ENCODE measurements around the gene RNF149.
A peak's percentile ranks its signal among the peaks of the same experiment; 100 is the strongest.

Gene RNF149

GRCh38 chr2:101258804-101259203 lies 49.7 kb downstream of the RNF149 start:
- POLR2A ChIA-PET (ENCODE audit: low non-redundant PET) = no interaction called here
- no peak for DNase-seq (ENCODE audit: low spot score)
- H3K27ac ChIP-seq = no peak overlapping the region
- TF ChIP-seq, protein P1, sequence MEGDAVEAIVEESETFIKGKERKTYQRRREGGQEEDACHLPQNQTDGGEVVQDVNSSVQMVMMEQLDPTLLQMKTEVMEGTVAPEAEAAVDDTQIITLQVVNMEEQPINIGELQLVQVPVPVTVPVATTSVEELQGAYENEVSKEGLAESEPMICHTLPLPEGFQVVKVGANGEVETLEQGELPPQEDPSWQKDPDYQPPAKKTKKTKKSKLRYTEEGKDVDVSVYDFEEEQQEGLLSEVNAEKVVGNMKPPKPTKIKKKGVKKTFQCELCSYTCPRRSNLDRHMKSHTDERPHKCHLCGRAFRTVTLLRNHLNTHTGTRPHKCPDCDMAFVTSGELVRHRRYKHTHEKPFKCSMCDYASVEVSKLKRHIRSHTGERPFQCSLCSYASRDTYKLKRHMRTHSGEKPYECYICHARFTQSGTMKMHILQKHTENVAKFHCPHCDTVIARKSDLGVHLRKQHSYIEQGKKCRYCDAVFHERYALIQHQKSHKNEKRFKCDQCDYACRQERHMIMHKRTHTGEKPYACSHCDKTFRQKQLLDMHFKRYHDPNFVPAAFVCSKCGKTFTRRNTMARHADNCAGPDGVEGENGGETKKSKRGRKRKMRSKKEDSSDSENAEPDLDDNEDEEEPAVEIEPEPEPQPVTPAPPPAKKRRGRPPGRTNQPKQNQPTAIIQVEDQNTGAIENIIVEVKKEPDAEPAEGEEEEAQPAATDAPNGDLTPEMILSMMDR (conservative IDR thresholded peaks at IDR 0.05; ENCODE audit: low read depth) = no peak
- CTCF ChIA-PET = no interaction called here

DNA sequence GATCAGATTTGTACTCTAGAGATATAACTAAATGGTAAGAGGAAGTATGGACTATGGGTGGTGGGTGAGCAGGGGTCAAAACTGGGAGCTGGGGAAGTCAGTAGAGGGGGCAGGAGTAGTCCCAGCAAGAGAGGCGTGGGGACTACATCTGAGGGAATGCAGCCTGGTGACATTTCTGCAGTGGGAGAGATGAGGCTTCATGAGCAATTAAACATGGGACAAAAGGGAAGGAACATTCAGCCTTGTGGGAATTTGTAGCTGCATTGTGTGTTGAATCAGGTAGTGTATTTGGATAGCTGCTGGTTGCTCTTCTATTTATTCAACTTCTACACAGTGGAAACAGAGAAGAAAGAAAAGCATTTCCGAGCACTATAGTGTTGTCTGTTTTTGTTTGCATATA lies 52.2 kb downstream of the RNF149 start:
- peak overlapping the region; percentile 49 for H3K27ac ChIP-seq
- ChIA-PET CTCF (no interaction called here), POLR2A (ENCODE audit: low non-redundant PET) (no interaction called here)
- DNase-seq (ENCODE audit: low spot score) = no peak
- TF ChIP-seq, protein P1 (conservative IDR thresholded peaks at IDR 0.05; ENCODE audit: low read depth) = no peak

DNA sequence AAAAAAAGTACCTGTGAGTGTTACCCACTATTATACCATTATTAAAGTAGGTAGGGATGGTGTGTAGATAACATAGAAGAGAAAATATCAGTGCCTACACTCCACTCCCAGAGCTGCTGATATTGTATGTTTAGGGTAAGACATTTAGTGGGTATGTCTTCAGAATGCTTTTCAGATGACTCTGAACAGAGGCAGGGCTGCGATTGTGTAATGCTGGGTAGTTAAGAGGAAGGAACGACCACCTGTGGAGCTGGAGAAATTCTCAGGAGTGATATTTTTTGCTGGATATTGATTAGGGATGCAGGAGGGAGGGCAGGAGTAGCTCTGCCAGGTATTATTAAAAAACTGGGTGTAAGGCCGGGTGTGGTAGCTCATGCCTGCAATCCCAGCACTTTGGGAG lies 53.0 kb downstream of the RNF149 start:
- H3K27ac ChIP-seq = peak overlapping the region; percentile 49
- TF ChIP-seq, protein P1 (conservative IDR thresholded peaks at IDR 0.05; ENCODE audit: low read depth) = no peak
- POLR2A ChIA-PET (ENCODE audit: low non-redundant PET) = no interaction called here
- no peak for DNase-seq (ENCODE audit: low spot score)
- CTCF ChIA-PET = no interaction called here

DNA sequence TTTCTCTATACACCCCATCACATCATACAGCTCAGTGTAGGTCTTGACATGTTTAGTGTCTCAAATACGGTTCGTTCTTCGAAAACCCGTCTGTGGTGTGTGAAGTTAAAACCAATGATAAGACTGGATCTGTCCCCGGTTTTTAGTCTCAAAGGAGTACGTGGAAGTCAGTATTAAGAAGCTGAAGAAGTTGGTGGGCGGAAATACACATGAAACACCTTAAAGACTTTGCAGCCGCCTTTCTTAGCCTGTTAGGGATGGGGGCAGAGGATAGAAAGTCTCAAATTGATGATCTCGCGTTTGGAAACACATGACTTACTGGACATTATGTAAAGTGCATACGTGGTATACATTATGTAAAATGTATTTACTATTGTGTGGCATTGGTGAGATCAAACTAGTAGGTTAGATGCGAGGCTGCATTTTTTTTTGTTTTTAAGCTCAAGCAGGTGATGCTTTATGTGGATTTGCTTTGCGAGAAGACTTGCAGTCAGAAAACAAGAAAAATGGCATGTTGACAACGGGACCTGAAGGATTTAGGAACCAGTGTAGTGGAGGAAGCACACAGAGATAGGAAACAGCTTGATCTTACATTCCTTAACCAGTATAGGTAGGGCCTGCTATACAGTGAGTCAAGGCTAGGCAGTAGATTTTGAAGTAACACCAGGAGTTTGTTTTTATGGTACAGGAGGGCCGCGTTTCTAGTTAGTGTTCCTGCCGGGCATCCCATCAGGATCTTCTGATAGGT lies 54.6 kb downstream of the RNF149 start:
- DNase-seq (ENCODE audit: low spot score) = no peak
- ChIA-PET POLR2A (ENCODE audit: low non-redundant PET) (no interaction called here), CTCF (interaction anchor here (0.6 to 0.7 kb wide), 3 partner anchors 79 to 101 kb away, joined by 3 to 4 read pairs (median 3); no protein-coding TSS in a partner anchor)
- TF ChIP-seq, protein P1 (conservative IDR thresholded peaks at IDR 0.05; ENCODE audit: low read depth) = no peak
- H3K27ac ChIP-seq = no peak overlapping the region; the same call in 1 of the 2 replicates

- H3K27ac ChIP-seq = peak overlapping the region; percentile 85
- CTCF ChIA-PET = interaction anchor here (0.5 to 0.7 kb wide), 5 partner anchors 18 to 100 kb away, joined by 3 to 6 read pairs (median 3); no protein-coding TSS in a partner anchor
- POLR2A ChIA-PET (ENCODE audit: low non-redundant PET) = no interaction called here
- DNase-seq (ENCODE audit: low spot score) = peak; percentile 46
- TF ChIP-seq, protein P1 (conservative IDR thresholded peaks at IDR 0.05; ENCODE audit: low read depth) = no peak
Observed at GRCh38 chr2:101253013-101253702, 55.3 kb downstream of the RNF149 start.

GRCh38 chr2:101252408-101253012 lies 56.0 kb downstream of the RNF149 start, which contains the start of gene CNOT11:
Gene CNOT11, plus strand, starts transcription at chr2:101252886. Its CDS starts 79 bp downstream, at chr2:101252965.
- CTCF ChIA-PET = interaction anchor here (0.6 to 0.9 kb wide), 4 partner anchors 68 to 686 kb away, joined by 3 to 4 read pairs (median 4); no protein-coding TSS in a partner anchor

More at GRCh38 chr2:101252408-101253012, 56.0 kb downstream of the RNF149 start, which contains the start of gene CNOT11:
- TF ChIP-seq, protein P1 (conservative IDR thresholded peaks at IDR 0.05; ENCODE audit: low read depth) = peak; percentile 2; the same call in 1 of the 2 replicates
- POLR2A ChIA-PET (ENCODE audit: low non-redundant PET) = no interaction called here
- DNase-seq (ENCODE audit: low spot score) = peak; percentile 92
- peak within 1 kb of the TSS; percentile 85 for H3K27ac ChIP-seq

Measured in RWPE1 (cell line).